Testis (tissue), 2 donors: ENCODE data around the gene SCFD2.

ENCODE experiments used
- POLR2A ChIP-seq: fragments of 450-650 bp; IDR thresholded peaks from one replicate; pipeline ENCODE4 v1.6.1; 2017; ENCODE audit warnings: antibody characterized with exemption, mild to moderate bottlenecking, moderate library complexity
- TF ChIP-seq, protein P1 (sequence below), 3 experiments: fragments of 450-650 bp in 2 of 3; fragments of 200-600 bp in 1 of 3; sonication (generic) in 1 of 3; IDR thresholded peaks; one replicate each; pipeline ENCODE4 v1.5.1; 2016 to 2019; ENCODE audit warnings: antibody characterized with exemption in 3 of 3, mild to moderate bottlenecking in 2 of 3, moderate library complexity in 1 of 3

GRCh38 chr4:52984462-52984881 is 381.4 kb downstream of the SCFD2 start:
- TF ChIP-seq, protein P1, sequence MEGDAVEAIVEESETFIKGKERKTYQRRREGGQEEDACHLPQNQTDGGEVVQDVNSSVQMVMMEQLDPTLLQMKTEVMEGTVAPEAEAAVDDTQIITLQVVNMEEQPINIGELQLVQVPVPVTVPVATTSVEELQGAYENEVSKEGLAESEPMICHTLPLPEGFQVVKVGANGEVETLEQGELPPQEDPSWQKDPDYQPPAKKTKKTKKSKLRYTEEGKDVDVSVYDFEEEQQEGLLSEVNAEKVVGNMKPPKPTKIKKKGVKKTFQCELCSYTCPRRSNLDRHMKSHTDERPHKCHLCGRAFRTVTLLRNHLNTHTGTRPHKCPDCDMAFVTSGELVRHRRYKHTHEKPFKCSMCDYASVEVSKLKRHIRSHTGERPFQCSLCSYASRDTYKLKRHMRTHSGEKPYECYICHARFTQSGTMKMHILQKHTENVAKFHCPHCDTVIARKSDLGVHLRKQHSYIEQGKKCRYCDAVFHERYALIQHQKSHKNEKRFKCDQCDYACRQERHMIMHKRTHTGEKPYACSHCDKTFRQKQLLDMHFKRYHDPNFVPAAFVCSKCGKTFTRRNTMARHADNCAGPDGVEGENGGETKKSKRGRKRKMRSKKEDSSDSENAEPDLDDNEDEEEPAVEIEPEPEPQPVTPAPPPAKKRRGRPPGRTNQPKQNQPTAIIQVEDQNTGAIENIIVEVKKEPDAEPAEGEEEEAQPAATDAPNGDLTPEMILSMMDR (IDR thresholded peaks at IDR 0.05), result no peak
- no peak for TF ChIP-seq POLR2A
